Measurements from ENCODE around the gene GBGT1.

- no peak for TF ChIP-seq CTCF (IDR thresholded peaks at IDR 0.05; ENCODE audit: low read depth, low read length)
- TF ChIP-seq EZH2phosphoT487 (IDR thresholded peaks at IDR 0.05; ENCODE audit: low read depth): no peak
These were observed 57.0 kb downstream of the GBGT1 start for GRCh38 chr9:133106511-133107244.
